ENCODE results near the gene PHLPP1. TPM values are rescaled to one million over a fixed set of nuclear protein-coding genes. Genes with fewer than 3 reads are reported as not detected.

PHLPP1 gene
- total RNA-seq, 6 experiments from 2014 or later, result 8.6 to 19.3 (median 17.0) TPM

GRCh38 chr18:62898359-62898758 lies 183.0 kb downstream of the PHLPP1 start:
- Histone ChIP-seq H3K27me3 (no peaks in the 10 kb centered on the region), H3K36me3 (peaks cover 0 to 16% (median 3%) of the 10 kb centered on the region in 4 donors), H3K4me3 (no peak overlapping the region), H3K4me1 (no peaks in the 10 kb centered on the region), H3K9me3 (no peaks in the 10 kb centered on the region), H3K27ac (no peak overlapping the region)
- WGBS (ENCODE audit: insufficient coverage, low coverage, low lambda C conversion rate, missing lambda C conversion rate), result 94% methylated on average over 2 of the region's 2 CpGs
- TF ChIP-seq CTCF (IDR thresholded peaks at IDR 0.05) (no peak), POLR2A (IDR thresholded peaks at IDR 0.05) (no peak)
- DNase-seq (no peak), ATAC-seq (no peak)
- intact Hi-C loops (cut with DNase I), result no loop called here

- 92% methylated on average over 5 of the region's 5 CpGs for WGBS (ENCODE audit: insufficient coverage, low coverage, low lambda C conversion rate, missing lambda C conversion rate)
- Histone ChIP-seq H3K4me1 (no peaks in the 10 kb centered on the region), H3K9me3 (no peaks in the 10 kb centered on the region), H3K36me3 (peaks cover 0 to 23% (median 3%) of the 10 kb centered on the region in 4 donors), H3K4me3 (no peak overlapping the region), H3K27ac (no peak overlapping the region), H3K27me3 (no peaks in the 10 kb centered on the region)
- no peak for DNase-seq
- no peak for ATAC-seq
- intact Hi-C loops (cut with DNase I), result no loop called here
- TF ChIP-seq CTCF (IDR thresholded peaks at IDR 0.05) (no peak), POLR2A (IDR thresholded peaks at IDR 0.05) (no peak)
Observed at GRCh38 chr18:62899534-62899933, 184.2 kb downstream of the PHLPP1 start.

GRCh38 chr18:62900132-62900883 lies 185.0 kb downstream of the PHLPP1 start:
- no peak for TF ChIP-seq CTCF (IDR thresholded peaks at IDR 0.05)
- no peak for TF ChIP-seq POLR2A (IDR thresholded peaks at IDR 0.05)
- no peak overlapping the region for H3K27ac ChIP-seq
- H3K36me3 ChIP-seq, result peaks cover 0 to 26% (median 6%) of the 10 kb centered on the region in 4 donors
- H3K4me1 ChIP-seq, result no peaks in the 10 kb centered on the region
- no peaks in the 10 kb centered on the region for H3K27me3 ChIP-seq
- DNase-seq (no peak), ATAC-seq (no peak)
- no peaks in the 10 kb centered on the region for H3K9me3 ChIP-seq
- intact Hi-C loops (cut with DNase I), result no loop called here
- whole genome bisulfite sequencing (ENCODE audit: insufficient coverage, low coverage, low lambda C conversion rate, missing lambda C conversion rate), result 90% methylated on average over 6 of the region's 7 CpGs
- H3K4me3 ChIP-seq, result no peak overlapping the region

- ATAC-seq (no peak), DNase-seq (no peak)
- Histone ChIP-seq H3K27ac (no peak overlapping the region), H3K27me3 (no peaks in the 10 kb centered on the region), H3K36me3 (peaks cover 0 to 23% (median 7%) of the 10 kb centered on the region in 4 donors), H3K4me1 (no peaks in the 10 kb centered on the region), H3K4me3 (no peak overlapping the region), H3K9me3 (no peaks in the 10 kb centered on the region)
- intact Hi-C loops (cut with DNase I), result no loop called here
- 100% methylated on average over 5 of the region's 5 CpGs for WGBS (ENCODE audit: insufficient coverage, low coverage, low lambda C conversion rate, missing lambda C conversion rate)
- no peak for TF ChIP-seq CTCF (IDR thresholded peaks at IDR 0.05)
- TF ChIP-seq POLR2A (IDR thresholded peaks at IDR 0.05), result no peak
Observed at GRCh38 chr18:62902776-62903175, 187.4 kb downstream of the PHLPP1 start.
